HEK293 (cell line): ENCODE results near the gene COX7A1.

ENCODE experiments used
- CTCF ChIA-PET: fragments of 350-600 bp; formaldehyde crosslinking; extraction: SDS; loops from one replicate; lab custom pipeline; 2021; ENCODE audit warnings: antibody characterized with exemption; lab: Yijun Ruan, JAX
- POLR2A ChIA-PET: fragments of 300-600 bp; formaldehyde crosslinking; extraction: SDS; loops from one replicate; lab custom pipeline; 2020; ENCODE audit warnings: antibody characterized with exemption, inconsistent platforms; lab: Yijun Ruan, JAX
- H3K27ac ChIP-seq: fragments of 200-500 bp; sonication (Bioruptor generic); 2 replicates; pipeline ENCODE4 v1.5.1; 2014; ENCODE audit warnings: low read depth, low read length, control low read depth, inconsistent platforms; ENCODE audit errors: extremely low read depth
- H3K36me3 ChIP-seq, 2 experiments: fragments of 200-500 bp in 1 of 2; sonication (Bioruptor generic) in 1 of 2; 1 replicate in 1 of 2; 2 replicates in 1 of 2; pipeline ENCODE4 v1.5.1; 2014 to 2017; ENCODE audit warnings: inconsistent platforms in 2 of 2, low read length in 2 of 2; ENCODE audit not compliant: control insufficient read depth in 2 of 2, insufficient read depth in 1 of 2
- H3K4me1 ChIP-seq: fragments of 200-500 bp; sonication (Bioruptor generic); 2 replicates; pipeline ENCODE4 v1.5.1; 2014; ENCODE audit warnings: mild to moderate bottlenecking, low read length, inconsistent platforms; ENCODE audit not compliant: control insufficient read depth, insufficient read depth
- H3K4me3 ChIP-seq: 2 replicates; pipeline ENCODE4 v1.5.1; 2011; ENCODE audit warnings: low read depth, mild to moderate bottlenecking, control low read depth, low read length, moderate library complexity
- H3K9me3 ChIP-seq: fragments of 200-500 bp; sonication (Bioruptor generic); 2 replicates; pipeline ENCODE4 v1.5.1; 2014; ENCODE audit warnings: low read depth, low read length, inconsistent platforms; ENCODE audit not compliant: control insufficient read depth, insufficient read depth
- BCL11A ChIP-seq: fragments of 450-650 bp; formaldehyde crosslinking; IDR thresholded peaks from 2 replicates; pipeline ENCODE4 v1.5.1; 2016; ENCODE audit warnings: low read depth, missing biosample characterization, missing genetic modification characterization
- FEZF1 ChIP-seq: fragments of 450-650 bp; formaldehyde crosslinking; IDR thresholded peaks from 2 replicates; pipeline ENCODE4 v1.5.1; 2016; ENCODE audit warnings: missing biosample characterization, missing genetic modification characterization
- GLIS1 ChIP-seq: fragments of 450-650 bp; formaldehyde crosslinking; IDR thresholded peaks from 2 replicates; pipeline ENCODE4 v1.5.1; 2016; ENCODE audit warnings: missing biosample characterization, missing genetic modification characterization
- GLIS2 ChIP-seq: fragments of 450-650 bp; formaldehyde crosslinking; IDR thresholded peaks from 2 replicates; pipeline ENCODE4 v1.5.1; 2016; ENCODE audit warnings: missing biosample characterization, missing genetic modification characterization
- HIC1 ChIP-seq: fragments of 450-650 bp; formaldehyde crosslinking; IDR thresholded peaks from 2 replicates; pipeline ENCODE4 v1.5.1; 2016; ENCODE audit warnings: missing biosample characterization, missing genetic modification characterization
- KLF8 ChIP-seq: fragments of 450-650 bp; formaldehyde crosslinking; IDR thresholded peaks from 2 replicates; pipeline ENCODE4 v1.5.1; 2016; ENCODE audit warnings: missing biosample characterization, missing genetic modification characterization
- KLF9 ChIP-seq: fragments of 450-650 bp; formaldehyde crosslinking; IDR thresholded peaks from 2 replicates; pipeline ENCODE4 v1.5.1; 2016; ENCODE audit warnings: missing biosample characterization, missing genetic modification characterization, low read depth
- PRDM1 ChIP-seq: fragments of 450-650 bp; formaldehyde crosslinking; IDR thresholded peaks from 2 replicates; pipeline ENCODE4; 2016; ENCODE audit warnings: missing biosample characterization, missing genetic modification characterization
- PRDM10 ChIP-seq: fragments of 450-650 bp; formaldehyde crosslinking; IDR thresholded peaks from 2 replicates; pipeline ENCODE4 v1.5.1; 2016; ENCODE audit warnings: missing biosample characterization, missing genetic modification characterization
- SCRT2 ChIP-seq: fragments of 450-650 bp; formaldehyde crosslinking; IDR thresholded peaks from 2 replicates; pipeline ENCODE4 v1.5.1; 2016; ENCODE audit warnings: missing biosample characterization, missing genetic modification characterization
- SP3 ChIP-seq: fragments of 450-650 bp; formaldehyde crosslinking; IDR thresholded peaks from 2 replicates; pipeline ENCODE4 v1.5.1; 2016; ENCODE audit warnings: missing biosample characterization, missing genetic modification characterization
- SP7 ChIP-seq: fragments of 450-650 bp; formaldehyde crosslinking; IDR thresholded peaks from 2 replicates; pipeline ENCODE4 v1.5.1; 2016; ENCODE audit warnings: missing biosample characterization, missing genetic modification characterization
- TRIM28 ChIP-seq: IDR thresholded peaks from 2 replicates; pipeline ENCODE4 v1.6.1; 2011; ENCODE audit warnings: low read length, control low read depth, borderline replicate concordance
- ZBTB17 ChIP-seq: fragments of 450-650 bp; formaldehyde crosslinking; IDR thresholded peaks from 2 replicates; pipeline ENCODE4 v1.5.1; 2016; ENCODE audit warnings: missing biosample characterization, missing genetic modification characterization
- ZBTB20 ChIP-seq: fragments of 450-650 bp; formaldehyde crosslinking; IDR thresholded peaks from 2 replicates; pipeline ENCODE4 v1.5.1; 2016; ENCODE audit warnings: missing biosample characterization, missing genetic modification characterization
- ZBTB6 ChIP-seq: fragments of 450-650 bp; formaldehyde crosslinking; IDR thresholded peaks from 2 replicates; pipeline ENCODE4 v1.5.1; 2017; ENCODE audit warnings: missing biosample characterization, missing genetic modification characterization
- ZIC2 ChIP-seq: fragments of 450-650 bp; formaldehyde crosslinking; IDR thresholded peaks from 2 replicates; pipeline ENCODE4 v1.5.1; 2016; ENCODE audit warnings: missing biosample characterization, missing genetic modification characterization
- ZNF169 ChIP-seq: fragments of 450-650 bp; formaldehyde crosslinking; IDR thresholded peaks from 2 replicates; pipeline ENCODE4 v1.5.1; 2016; ENCODE audit warnings: missing biosample characterization, missing genetic modification characterization
- ZNF366 ChIP-seq: fragments of 450-650 bp; formaldehyde crosslinking; conservative IDR thresholded peaks from 2 replicates; pipeline ENCODE4 v1.5.1; 2016; ENCODE audit warnings: missing biosample characterization, missing genetic modification characterization
- ZNF449 ChIP-seq: fragments of 450-650 bp; formaldehyde crosslinking; IDR thresholded peaks from 2 replicates; pipeline ENCODE4 v1.5.1; 2017; ENCODE audit warnings: missing biosample characterization, mild to moderate bottlenecking, missing genetic modification characterization, moderate library complexity
- ZNF580 ChIP-seq: fragments of 450-650 bp; formaldehyde crosslinking; IDR thresholded peaks from 2 replicates; pipeline ENCODE4 v1.5.1; 2016; ENCODE audit warnings: missing biosample characterization, missing genetic modification characterization
- ZNF600 ChIP-seq: fragments of 450-650 bp; formaldehyde crosslinking; IDR thresholded peaks from 2 replicates; pipeline ENCODE4 v1.5.1; 2016; ENCODE audit warnings: missing biosample characterization, missing genetic modification characterization
- ZNF639 ChIP-seq: fragments of 450-650 bp; formaldehyde crosslinking; IDR thresholded peaks from 2 replicates; pipeline ENCODE4 v1.5.1; 2016; ENCODE audit warnings: missing biosample characterization, missing genetic modification characterization
- ZNF792 ChIP-seq: fragments of 450-650 bp; formaldehyde crosslinking; IDR thresholded peaks from 2 replicates; pipeline ENCODE4 v1.5.1; 2016; ENCODE audit warnings: missing biosample characterization, missing genetic modification characterization

COX7A1 gene

GRCh38 chr19:36136964-36137686, 15.1 kb downstream of the COX7A1 start:
- Histone ChIP-seq H3K36me3 (peaks cover under 1 to 3% of the 10 kb centered on the region in 2 experiments; a peak in 2 of 3 replicates), H3K9me3 (no peaks in the 10 kb centered on the region), H3K27ac (no peak overlapping the region), H3K4me3 (no peak overlapping the region), H3K4me1 (peaks cover 14% of the 10 kb centered on the region)
- ChIA-PET CTCF (interaction anchor here (0.6 to 4.3 kb wide), 7 partner anchors 10 to 339 kb away, joined by 3 to 28 read pairs (median 4); partner anchors contain the start of genes POLR2I and TBCB), POLR2A (interaction anchor here (0.6 to 5.4 kb wide), 5 partner anchors 8 to 280 kb away, joined by 3 to 87 read pairs (median 6); partner anchors contain the start of genes POLR2I, TBCB, ZNF146 and ZNF565)
- TF ChIP-seq ZNF169 (tag by site-specific recombination) (no peak), ZBTB17 (tag by site-specific recombination) (peak; percentile 94), ZNF580 (tag by site-specific recombination) (peak; percentile 77; the same call in 1 of the 2 replicates), PRDM10 (tag by site-specific recombination) (peak; percentile 83), ZBTB20 (tag by site-specific recombination) (peak; percentile 95), SP3 (tag by site-specific recombination) (peak; percentile 32), GLIS1 (tag by site-specific recombination) (peak; percentile 35; the same call in 1 of the 2 replicates), ZIC2 (peak; percentile 24; the same call in 1 of the 2 replicates), KLF8 (peak; percentile 23; the same call in 1 of the 2 replicates), KLF9 (tag by site-specific recombination) (peak; percentile 47; the same call in 1 of the 2 replicates), ZBTB6 (tag by site-specific recombination) (no peak), BCL11A (tag by site-specific recombination) (no peak), SCRT2 (no peak), PRDM1 (tag by site-specific recombination) (peak; percentile 22; the same call in 1 of the 2 replicates), ZNF366 (tag by site-specific recombination) (no peak), GLIS2 (tag by site-specific recombination) (no peak), HIC1 (tag by site-specific recombination) (peak; percentile 39; the same call in 1 of the 2 replicates), SP7 (peak; percentile 20; the same call in 1 of the 2 replicates), FEZF1 (peak; percentile 76), ZNF449 (tag by site-specific recombination) (peak; percentile 73; the same call in 1 of the 2 replicates), ZNF639 (tag by site-specific recombination) (0 out of 2 replicates have a peak, but pooled peaks have one; percentile 36), ZNF600 (tag by site-specific recombination) (peak; percentile 98), ZNF792 (tag by site-specific recombination) (no peak), TRIM28 (no peak)
